Skin of body (tissue), 2 donors: ENCODE data around the gene FOXE1. TPM values are rescaled to one million over a fixed set of nuclear protein-coding genes. Genes with fewer than 3 reads are reported as not detected.

Source experiments
- DNase-seq: peaks from one replicate; lab custom pipeline; 2025; lab: John Stamatoyannopoulos, UW
- total RNA-seq: library from RNA; depleted of rRNA; stranded (reverse); fragments of >200 nt; gene quantifications from one replicate; pipeline ENCODE4 v1.2.3, GENCODE V29; 2014

Gene FOXE1
- total RNA-seq, 1 donor from 2014 or later, result 3.6 TPM

GRCh38 chr9:97866300-97866699 lies 13.3 kb downstream of the FOXE1 start:
- no peak for DNase-seq

GRCh38 chr9:97866848-97867247 lies 13.8 kb downstream of the FOXE1 start:
- no peak for DNase-seq

- DNase-seq, result no peak
Measured at GRCh38 chr9:97868859-97869258, 15.8 kb downstream of the FOXE1 start.

GRCh38 chr9:97873425-97873824 lies 20.4 kb downstream of the FOXE1 start:
- DNase-seq, result no peak

GRCh38 chr9:97873882-97874281 lies 20.9 kb downstream of the FOXE1 start:
- DNase-seq, result no peak

- DNase-seq, result no peak
Measured at GRCh38 chr9:97874624-97875023, 21.6 kb downstream of the FOXE1 start.

- no peak for DNase-seq
Measured at GRCh38 chr9:97875111-97875510, 22.1 kb downstream of the FOXE1 start.

GRCh38 chr9:97876061-97876460 lies 23.0 kb downstream of the FOXE1 start:
- DNase-seq, result no peak

- DNase-seq, result no peak
Measured at GRCh38 chr9:97880336-97880735, 27.3 kb downstream of the FOXE1 start.

GRCh38 chr9:97889941-97890887 lies 37.2 kb downstream of the FOXE1 start:
- DNase-seq, result no peak

GRCh38 chr9:97891736-97892135 lies 38.7 kb downstream of the FOXE1 start:
- DNase-seq, result no peak

GRCh38 chr9:97892421-97892820 lies 39.4 kb downstream of the FOXE1 start:
- no peak for DNase-seq

GRCh38 chr9:97895211-97895610 lies 42.2 kb downstream of the FOXE1 start:
- DNase-seq, result no peak

- DNase-seq, result no peak
Measured at GRCh38 chr9:97895695-97896332, 42.8 kb downstream of the FOXE1 start.

GRCh38 chr9:97900103-97900737 lies 47.2 kb downstream of the FOXE1 start:
- no peak for DNase-seq

- no peak for DNase-seq
Measured at GRCh38 chr9:97900738-97901565, 47.9 kb downstream of the FOXE1 start.

- no peak for DNase-seq
Measured at GRCh38 chr9:97903177-97903576, 50.2 kb downstream of the FOXE1 start.

- no peak for DNase-seq
Measured at GRCh38 chr9:97904725-97905124, 51.7 kb downstream of the FOXE1 start.

- no peak for DNase-seq
Measured at GRCh38 chr9:97905228-97905627, 52.2 kb downstream of the FOXE1 start.
